Hepatocyte (in vitro differentiated cells): ENCODE data around the gene MAFF. TPM values are rescaled to one million over a fixed set of nuclear protein-coding genes. Genes with fewer than 3 reads are reported as not detected.

Experiments
- DNase-seq: peaks from one replicate; pipeline ENCODE4 v3.0.0-alpha.2; 2016; ENCODE audit warnings: low spot score
- H2AFZ ChIP-seq: fragments of 200-600 bp; sonication (generic); 2 replicates; pipeline ENCODE4 v1.6.0; 2016; ENCODE audit warnings: antibody characterized with exemption, mild to moderate bottlenecking
- H3K27ac ChIP-seq: fragments of 200-600 bp; sonication (generic); 2 replicates; pipeline ENCODE4 v1.5.1; 2016; ENCODE audit warnings: mild to moderate bottlenecking
- H3K27me3 ChIP-seq: fragments of 200-600 bp; sonication (generic); 2 replicates; pipeline ENCODE4 v1.6.1; 2016
- H3K36me3 ChIP-seq: fragments of 200-600 bp; sonication (generic); replicated peaks from 2 replicates; pipeline ENCODE4 v1.5.1; 2016; ENCODE audit warnings: low read depth; ENCODE audit not compliant: insufficient read depth
- H3K4me1 ChIP-seq: fragments of 200-600 bp; sonication (generic); 2 replicates; pipeline ENCODE4 v1.5.1; 2016; ENCODE audit warnings: mild to moderate bottlenecking, moderate library complexity; ENCODE audit not compliant: insufficient read depth
- H3K4me2 ChIP-seq: fragments of 200-600 bp; sonication (generic); 2 replicates; pipeline ENCODE4 v1.6.0; 2016
- H3K4me3 ChIP-seq: fragments of 200-600 bp; sonication (generic); 2 replicates; pipeline ENCODE4 v1.5.1; 2016; ENCODE audit warnings: mild to moderate bottlenecking
- H3K79me2 ChIP-seq: fragments of 200-600 bp; sonication (generic); 2 replicates; pipeline ENCODE4 v1.6.0; 2017; ENCODE audit warnings: mild to moderate bottlenecking
- H3K9me2 ChIP-seq: fragments of 200-600 bp; sonication (generic); replicated peaks from 2 replicates; pipeline ENCODE4 v1.6.0; 2017; ENCODE audit warnings: mild to moderate bottlenecking; ENCODE audit not compliant: insufficient read depth
- H3K9me3 ChIP-seq: fragments of 200-600 bp; sonication (generic); 2 replicates; pipeline ENCODE4 v1.5.1; 2016; ENCODE audit warnings: low read depth, mild to moderate bottlenecking
- H4K20me1 ChIP-seq: fragments of 200-600 bp; sonication (generic); 2 replicates; pipeline ENCODE4 v1.6.0; 2016; ENCODE audit warnings: mild to moderate bottlenecking; ENCODE audit not compliant: insufficient read depth, poor library complexity, severe bottlenecking
- EZH2 ChIP-seq: fragments of 200-600 bp; sonication (generic); IDR thresholded peaks from 2 replicates; pipeline ENCODE4 v1.6.1; 2016; ENCODE audit warnings: antibody characterized with exemption, mild to moderate bottlenecking, borderline replicate concordance
- EZH2phosphoT487 ChIP-seq: fragments of 200-600 bp; sonication (generic); IDR thresholded peaks from one replicate; pipeline ENCODE4 v1.6.1; 2018; ENCODE audit warnings: antibody characterized with exemption, mild to moderate bottlenecking, low read depth, moderate library complexity; ENCODE audit not compliant: unreplicated experiment, severe bottlenecking
- WGBS: methylation state at CpG from one replicate; pipeline ENCODE4 v1.1.6; 2016; ENCODE audit warnings: low lambda C conversion rate; ENCODE audit errors: missing lambda C conversion rate; 5-methylcytosine and 5-hydroxymethylcytosine counted together
- polyA plus RNA-seq: library from polyadenylated mRNA; unstranded; fragments of >200 nt; fragmentation: Nextera tagmentation; extraction: Ambion mirVana; gene quantifications from 2 replicates; pipeline ENCODE4 v1.2.1, GENCODE V29; 2016
- total RNA-seq: library from RNA; depleted of rRNA; stranded (reverse); fragments of >200 nt; gene quantifications from 2 replicates; pipeline ENCODE4 v1.2.3, GENCODE V29; 2014
- TF ChIP-seq, protein P1 (sequence below): fragments of 200-600 bp; sonication (generic); IDR thresholded peaks from 2 replicates; pipeline ENCODE4 v1.5.1; 2016; ENCODE audit warnings: antibody characterized with exemption, mild to moderate bottlenecking; ENCODE audit not compliant: poor library complexity

MAFF gene
- total and polyA plus RNA-seq, 2 experiments from 2014 or later: 67.2 to 70.4 TPM

GRCh38 chr22:38203090-38203810 is 1.5 kb downstream of the MAFF start:
- Histone ChIP-seq H3K27ac (peak overlapping the region; percentile 98), H3K9me2 (no peaks in the 10 kb centered on the region), H3K4me2 (peak overlapping the region; percentile 96), H3K4me1 (no peaks in the 10 kb centered on the region), H3K4me3 (peak overlapping the region; percentile 66), H4K20me1 (peaks cover 40% of the 10 kb centered on the region), H3K27me3 (no peaks in the 10 kb centered on the region), H2AFZ (no peak overlapping the region), H3K9me3 (no peaks in the 10 kb centered on the region), H3K36me3 (no peaks in the 10 kb centered on the region), H3K79me2 (peaks cover 49% of the 10 kb centered on the region)
- 9% methylated on average over 19 of the region's 19 CpGs for WGBS
- TF ChIP-seq, protein P1, sequence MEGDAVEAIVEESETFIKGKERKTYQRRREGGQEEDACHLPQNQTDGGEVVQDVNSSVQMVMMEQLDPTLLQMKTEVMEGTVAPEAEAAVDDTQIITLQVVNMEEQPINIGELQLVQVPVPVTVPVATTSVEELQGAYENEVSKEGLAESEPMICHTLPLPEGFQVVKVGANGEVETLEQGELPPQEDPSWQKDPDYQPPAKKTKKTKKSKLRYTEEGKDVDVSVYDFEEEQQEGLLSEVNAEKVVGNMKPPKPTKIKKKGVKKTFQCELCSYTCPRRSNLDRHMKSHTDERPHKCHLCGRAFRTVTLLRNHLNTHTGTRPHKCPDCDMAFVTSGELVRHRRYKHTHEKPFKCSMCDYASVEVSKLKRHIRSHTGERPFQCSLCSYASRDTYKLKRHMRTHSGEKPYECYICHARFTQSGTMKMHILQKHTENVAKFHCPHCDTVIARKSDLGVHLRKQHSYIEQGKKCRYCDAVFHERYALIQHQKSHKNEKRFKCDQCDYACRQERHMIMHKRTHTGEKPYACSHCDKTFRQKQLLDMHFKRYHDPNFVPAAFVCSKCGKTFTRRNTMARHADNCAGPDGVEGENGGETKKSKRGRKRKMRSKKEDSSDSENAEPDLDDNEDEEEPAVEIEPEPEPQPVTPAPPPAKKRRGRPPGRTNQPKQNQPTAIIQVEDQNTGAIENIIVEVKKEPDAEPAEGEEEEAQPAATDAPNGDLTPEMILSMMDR: no peak
- TF ChIP-seq EZH2: no peak
- DNase-seq: peak; percentile 75

DNA sequence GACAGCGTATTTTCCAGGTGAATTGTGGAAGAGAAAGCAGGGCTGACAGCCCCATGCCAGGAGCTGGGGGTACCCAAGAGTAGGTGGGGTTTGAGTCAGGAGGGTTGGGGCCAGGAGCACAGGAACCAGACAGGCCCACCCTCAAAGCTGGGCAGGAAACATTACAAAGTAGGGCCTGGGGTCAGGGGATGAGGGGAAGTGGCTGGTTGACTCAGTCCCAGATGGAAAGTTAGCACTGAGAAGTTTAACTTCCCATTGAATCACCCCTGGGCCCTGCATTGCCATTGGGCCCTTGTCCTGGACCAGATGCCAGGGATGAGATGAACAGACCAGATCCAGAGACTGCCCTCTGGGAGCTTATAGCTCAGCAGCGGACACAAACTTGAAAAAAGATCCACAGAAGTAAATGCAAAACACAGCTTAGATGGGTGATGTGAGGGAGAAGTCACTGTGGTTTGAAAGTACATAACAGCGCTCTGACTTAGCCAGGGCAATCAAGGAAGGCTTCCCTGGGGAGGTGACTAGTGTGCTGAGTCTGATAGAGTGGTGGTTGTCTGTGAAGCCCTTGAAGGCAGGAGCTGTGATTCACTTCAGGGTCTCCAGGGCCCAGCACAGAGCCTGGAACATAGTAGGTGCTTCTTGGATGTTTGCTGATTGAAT is 2.2 kb downstream of the MAFF start:
- TF ChIP-seq EZH2phosphoT487 (no peak), EZH2 (no peak)
- TF ChIP-seq, protein P1: no peak
- Histone ChIP-seq H3K27me3 (no peaks in the 10 kb centered on the region), H3K36me3 (no peaks in the 10 kb centered on the region), H3K27ac (peak overlapping the region; percentile 98), H4K20me1 (peaks cover 46% of the 10 kb centered on the region), H3K4me1 (no peaks in the 10 kb centered on the region), H3K9me3 (no peaks in the 10 kb centered on the region), H3K79me2 (peaks cover 56% of the 10 kb centered on the region), H3K4me2 (peak overlapping the region; percentile 96), H3K4me3 (peak overlapping the region; percentile 66), H3K9me2 (no peaks in the 10 kb centered on the region), H2AFZ (no peak overlapping the region)
- DNase-seq: no peak
- WGBS: 98% methylated on average over 3 of the region's 3 CpGs

DNA sequence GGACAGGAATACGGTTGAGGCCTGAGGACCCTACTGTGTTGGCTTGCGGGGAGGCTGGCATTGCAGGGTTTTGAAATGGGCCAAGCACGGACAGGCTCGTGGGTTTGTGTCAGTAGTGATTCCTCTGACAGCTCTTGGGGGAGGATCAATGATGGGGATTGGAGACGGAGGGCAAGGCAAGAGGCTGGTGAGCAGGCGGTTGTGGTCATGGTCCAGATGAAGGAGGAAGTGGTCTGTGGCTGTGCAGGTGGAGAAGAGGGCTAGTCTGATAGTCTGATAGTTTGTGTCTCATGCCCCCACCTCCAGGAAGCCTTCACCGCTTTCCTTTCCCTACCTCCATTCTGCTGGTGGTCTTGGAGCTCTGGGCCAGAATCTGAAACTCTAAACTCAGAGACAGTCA is 3.0 kb downstream of the MAFF start:
- Histone ChIP-seq H3K9me2 (no peaks in the 10 kb centered on the region), H3K4me2 (peak overlapping the region; percentile 44), H3K4me1 (no peaks in the 10 kb centered on the region), H3K4me3 (no peak overlapping the region), H3K36me3 (no peaks in the 10 kb centered on the region), H3K79me2 (peaks cover 61% of the 10 kb centered on the region), H2AFZ (no peak overlapping the region), H3K27ac (peak overlapping the region; percentile 44), H4K20me1 (peaks cover 46% of the 10 kb centered on the region), H3K27me3 (no peaks in the 10 kb centered on the region), H3K9me3 (no peaks in the 10 kb centered on the region)
- 90% methylated on average over 7 of the region's 7 CpGs for WGBS
- TF ChIP-seq, protein P1: no peak
- TF ChIP-seq EZH2phosphoT487 (no peak), EZH2 (no peak)
- no peak for DNase-seq
